Measurements from ENCODE around the gene GPRC5A. TPM values are rescaled to one million over a fixed set of nuclear protein-coding genes. Genes with fewer than 3 reads are reported as not detected.
A peak's percentile ranks its signal among the peaks of the same experiment; 100 is the strongest.

GPRC5A gene
- total and polyA plus RNA-seq, 2 of the 4 experiments (the other 2 are of a cell fraction), result 49.6 to 201 TPM

GRCh38 chr12:12903642-12904609 lies 12.6 kb downstream of the GPRC5A start:
- no peak overlapping the region for H3K23ac ChIP-seq (ENCODE audit: low read depth, low read length)
- TF ChIP-seq SMC3 (IDR thresholded peaks at IDR 0.05; ENCODE audit: low read depth, low read length) (no peak), ELK1 (IDR thresholded peaks at IDR 0.05; ENCODE audit: borderline replicate concordance, low read depth, low read length) (no peak), FOS (IDR thresholded peaks at IDR 0.05; ENCODE audit: low read depth, low read length) (no peak), RFX5 (IDR thresholded peaks at IDR 0.05; ENCODE audit: low read depth, low read length) (no peak), MXI1 (IDR thresholded peaks at IDR 0.05; ENCODE audit: borderline replicate concordance, low read depth, low read length) (no peak), RCOR1 (IDR thresholded peaks at IDR 0.05; ENCODE audit: insufficient replicate concordance, low read length) (no peak), RAD21 (IDR thresholded peaks at IDR 0.05; ENCODE audit: low read length) (no peak), USF2 (IDR thresholded peaks at IDR 0.05; ENCODE audit: low read depth, low read length) (no peak), NFE2L2 (IDR thresholded peaks at IDR 0.05; ENCODE audit: low read depth, low read length) (no peak)
- no peak overlapping the region; the same call in 1 of the 2 replicates for H2BK120ac ChIP-seq (ENCODE audit: low read depth, low read length)
- in situ Hi-C loops (cut with MboI; ENCODE audit: low sequenced_read_pairs), result loop anchor here (25.0 kb wide), 1 partner anchor 633 kb away; no protein-coding TSS in a partner anchor
- no peak overlapping the region for H4K91ac ChIP-seq (ENCODE audit: insufficient read depth, low read depth, low read length)
- H3K4ac ChIP-seq (ENCODE audit: low read depth, low read length), result peak overlapping the region; percentile 40
- no peak overlapping the region for H3K9ac ChIP-seq (ENCODE audit: low read depth, low read length)
- H2AK5ac ChIP-seq (ENCODE audit: low read depth, low read length), result peak overlapping the region; percentile 57; the same call in 1 of the 2 replicates
- peaks cover 33% of the 10 kb centered on the region for H4K20me1 ChIP-seq (ENCODE audit: insufficient read depth, low read length)
- ChIA-PET CTCF (interaction anchor here (0.7 kb wide), 1 partner anchor 73 kb away, joined by 3 read pairs; no protein-coding TSS in a partner anchor), POLR2A (ENCODE audit: unreplicated experiment) (no interaction called here)
- H3K56ac ChIP-seq (ENCODE audit: extremely low read depth, insufficient read depth, low read length), result no peak overlapping the region
- ATAC-seq (ENCODE audit: low read depth) (no peak), DNase-seq (no peak)
- dilution Hi-C loops (cut with HindIII; ENCODE audit: low sequenced_read_pairs, unreplicated experiment), result no loop called here
- no CpG with 5 or more reads among the region's 14 CpGs for WGBS, 2 experiments (ENCODE audit: extremely low coverage in 2 of 2, insufficient read length in 1 of 2)
- peaks cover 24% of the 10 kb centered on the region for H3K36me3 ChIP-seq (ENCODE audit: control insufficient read depth, insufficient read depth, low read length)
- H2AK9ac ChIP-seq (replicated peaks; ENCODE audit: low read depth, low read length, poor library complexity), result no peak overlapping the region
- peaks cover 32 to 66% of the 10 kb centered on the region in 2 experiments; a peak in 3 of 4 replicates for H3K79me1 ChIP-seq (ENCODE audit: low read depth in 1 of 2, low read length in 2 of 2)
- no peak overlapping the region for H3K4me3 ChIP-seq (ENCODE audit: insufficient read depth, low read depth, low read length)
- no peak overlapping the region for H2AFZ ChIP-seq (replicated peaks; ENCODE audit: low read length, poor library complexity)
- no peaks in the 10 kb centered on the region for H3K27me3 ChIP-seq (ENCODE audit: control insufficient read depth, insufficient read depth, low read length)
- no peak overlapping the region for H2BK5ac ChIP-seq (ENCODE audit: low read depth, low read length, poor library complexity, severe bottlenecking)
- H3K4me1 ChIP-seq (ENCODE audit: control insufficient read depth, insufficient read depth, low read length), result peaks cover 21% of the 10 kb centered on the region
- no peak overlapping the region; a peak in 1 of 4 replicates for H4K8ac ChIP-seq (ENCODE audit: low read depth in 2 of 2, low read length in 2 of 2)
- BruUV-seq (replicated peaks), result no TSS peak
- H3K18ac ChIP-seq (ENCODE audit: low read depth, low read length), result no peak overlapping the region
- H3K27ac ChIP-seq (ENCODE audit: insufficient read depth, low read length), result no peak overlapping the region
- no peak overlapping the region; the same call in 1 of the 2 replicates for H4K5ac ChIP-seq (ENCODE audit: low read depth, low read length)
- peak overlapping the region; percentile 23; the same call in 1 of the 2 replicates for H2BK20ac ChIP-seq (ENCODE audit: low read depth, low read length)
- peaks cover 32% of the 10 kb centered on the region for H3K9me1 ChIP-seq (ENCODE audit: insufficient read depth, low read length)
- intact Hi-C loops (cut with micrococcal nuclease), result no loop called here
- no peak overlapping the region for H3K14ac ChIP-seq (replicated peaks; ENCODE audit: low read depth, low read length)
- H3K4me2 ChIP-seq (ENCODE audit: low read depth, low read length), result no peak overlapping the region
- H2BK15ac ChIP-seq (ENCODE audit: low read depth, low read length), result no peak overlapping the region
- H3K9me3 ChIP-seq (ENCODE audit: control insufficient read depth, insufficient read depth, low read length), result no peaks in the 10 kb centered on the region
